Sigmoid colon (tissue), 7 donors: ENCODE data around the gene SCUBE1. TPM values are rescaled to one million over a fixed set of nuclear protein-coding genes. Genes with fewer than 3 reads are reported as not detected.
"Not testable (repeated sequence)": the region's sequence is repeated elsewhere in the genome, so short reads cannot be mapped to it uniquely, and the experiment has no call there.

Source experiments
- DNase-seq: peaks from one replicate; pipeline ENCODE4 v3.0.0-alpha.2; 2019
- H3K27ac ChIP-seq, 4 donors: fragments of 200-600 bp; sonication (generic); one replicate each; pipeline ENCODE4 v1.5.1; 2016 to 2019; ENCODE audit warnings: mild to moderate bottlenecking in 1 of 4
- H3K27me3 ChIP-seq, 3 donors: fragments of 200-600 bp; sonication (generic); one replicate each; pipeline ENCODE4 v1.5.1; 2019; ENCODE audit warnings: mild to moderate bottlenecking in 1 of 3
- H3K36me3 ChIP-seq, 4 donors: fragments of 200-600 bp; sonication (generic); one replicate each; pipeline ENCODE4 v1.5.1; 2016 to 2019
- H3K4me1 ChIP-seq, 4 donors: fragments of 200-600 bp; sonication (generic); one replicate each; pipeline ENCODE4 v1.5.1; 2017 to 2019
- H3K4me3 ChIP-seq, 4 donors: fragments of 200-600 bp; sonication (generic); one replicate each; pipeline ENCODE4 v1.5.1; 2017 to 2019; ENCODE audit warnings: mild to moderate bottlenecking in 2 of 4, moderate library complexity in 1 of 4
- H3K9me3 ChIP-seq, 4 donors: fragments of 200-600 bp in 3 of 4; sonication (generic) in 3 of 4; one replicate each; pipeline versions ENCODE4 v1.5.1 to v1.6.1; 2013 to 2019
- EP300 ChIP-seq, 4 donors: sonication (generic); formaldehyde crosslinking; IDR thresholded peaks; one replicate each; pipeline ENCODE4 v1.6.1; 2017; ENCODE audit warnings: antibody characterized with exemption in 4 of 4
- POLR2A ChIP-seq, 2 donors: fragments of 450-650 bp; IDR thresholded peaks; one replicate each; pipeline ENCODE4 v1.6.1; 2016; ENCODE audit warnings: antibody characterized with exemption in 2 of 2, mild to moderate bottlenecking in 2 of 2, moderate library complexity in 2 of 2
- POLR2AphosphoS5 ChIP-seq, 4 donors: sonication (generic); formaldehyde crosslinking; IDR thresholded peaks; one replicate each; pipeline ENCODE4 v1.6.1; 2017; ENCODE audit warnings: antibody characterized with exemption in 4 of 4
- WGBS, 2 donors: extraction: QIAGEN DNeasy Blood & Tissue Kit; methylation state at CpG; one replicate each; pipeline ENCODE4 v1.1.7; 2013; 5-methylcytosine and 5-hydroxymethylcytosine counted together
- intact Hi-C: fragments of 100-400 bp; cut with DNase I; formaldehyde crosslinking; loops from one replicate; pipeline ENCODE4 v1.15.1; 2023
- polyA plus RNA-seq, 3 donors: library from polyadenylated mRNA; stranded (reverse); fragments of 200-250 nt; gene quantifications; one replicate each; pipeline ENCODE4 v1.2.3, GENCODE V29; 2013
- total RNA-seq, 4 donors: library from RNA; depleted of rRNA; stranded (reverse); fragments of >200 nt; gene quantifications; one replicate each; pipeline ENCODE4 v1.1.0, GENCODE V29; 2016
- TF ChIP-seq, protein P1 (sequence below), 4 experiments: fragments of 450-650 bp in 3 of 4; fragments of 200-600 bp in 1 of 4; IDR thresholded peaks; one replicate each; pipeline ENCODE4 v1.5.1; 2016 to 2019; ENCODE audit warnings: antibody characterized with exemption in 4 of 4, mild to moderate bottlenecking in 3 of 4, moderate library complexity in 2 of 4
- donor health status: healthy with polysubstance abuse.
- donor health status: Bipolar disorder and iron deficiency.
- donor health status: healthy.

The SCUBE1 gene
- total and polyA plus RNA-seq, 7 donors = 0.23 to 1.1 (median 0.55) TPM

DNA sequence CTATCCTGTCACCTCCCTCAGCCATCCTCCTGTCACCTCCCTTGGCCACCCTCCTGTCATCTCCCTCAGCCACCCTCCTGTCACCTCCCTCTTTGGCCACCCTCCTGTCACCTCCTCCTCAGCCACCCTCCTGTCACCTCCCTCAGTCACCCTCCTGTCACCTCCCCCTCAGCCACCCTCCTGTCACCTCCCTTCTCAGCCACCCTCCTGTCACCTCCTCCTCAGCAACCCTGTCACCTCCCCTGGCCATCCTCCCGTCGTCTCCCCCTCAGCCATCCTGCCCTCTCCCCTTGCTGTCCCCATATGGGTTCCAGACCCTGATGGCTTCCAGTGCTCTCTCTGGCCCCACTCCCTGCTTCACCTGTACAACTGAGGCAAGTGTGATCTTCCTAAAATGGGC is 61.8 kb downstream of the SCUBE1 start:
- H3K4me3 ChIP-seq = no peak overlapping the region
- peaks cover 0 to 4% (median 0%) of the 10 kb centered on the region in 3 donors for H3K27me3 ChIP-seq
- 60 to 91% methylated on average over 2 of the region's 2 CpGs for WGBS, 2 donors
- peaks cover 0 to 10% (median 4%) of the 10 kb centered on the region in 4 donors for H3K4me1 ChIP-seq
- DNase-seq = no peak
- intact Hi-C loops = no loop called here
- no peaks in the 10 kb centered on the region for H3K36me3 ChIP-seq
- no peak overlapping the region for H3K27ac ChIP-seq
- H3K9me3 ChIP-seq = no peaks in the 10 kb centered on the region
- TF ChIP-seq EP300 (IDR thresholded peaks at IDR 0.05) (no peak), POLR2AphosphoS5 (IDR thresholded peaks at IDR 0.05) (no peak), POLR2A (IDR thresholded peaks at IDR 0.05) (no peak)
- TF ChIP-seq, protein P1, sequence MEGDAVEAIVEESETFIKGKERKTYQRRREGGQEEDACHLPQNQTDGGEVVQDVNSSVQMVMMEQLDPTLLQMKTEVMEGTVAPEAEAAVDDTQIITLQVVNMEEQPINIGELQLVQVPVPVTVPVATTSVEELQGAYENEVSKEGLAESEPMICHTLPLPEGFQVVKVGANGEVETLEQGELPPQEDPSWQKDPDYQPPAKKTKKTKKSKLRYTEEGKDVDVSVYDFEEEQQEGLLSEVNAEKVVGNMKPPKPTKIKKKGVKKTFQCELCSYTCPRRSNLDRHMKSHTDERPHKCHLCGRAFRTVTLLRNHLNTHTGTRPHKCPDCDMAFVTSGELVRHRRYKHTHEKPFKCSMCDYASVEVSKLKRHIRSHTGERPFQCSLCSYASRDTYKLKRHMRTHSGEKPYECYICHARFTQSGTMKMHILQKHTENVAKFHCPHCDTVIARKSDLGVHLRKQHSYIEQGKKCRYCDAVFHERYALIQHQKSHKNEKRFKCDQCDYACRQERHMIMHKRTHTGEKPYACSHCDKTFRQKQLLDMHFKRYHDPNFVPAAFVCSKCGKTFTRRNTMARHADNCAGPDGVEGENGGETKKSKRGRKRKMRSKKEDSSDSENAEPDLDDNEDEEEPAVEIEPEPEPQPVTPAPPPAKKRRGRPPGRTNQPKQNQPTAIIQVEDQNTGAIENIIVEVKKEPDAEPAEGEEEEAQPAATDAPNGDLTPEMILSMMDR (IDR thresholded peaks at IDR 0.05) = no peak

DNA sequence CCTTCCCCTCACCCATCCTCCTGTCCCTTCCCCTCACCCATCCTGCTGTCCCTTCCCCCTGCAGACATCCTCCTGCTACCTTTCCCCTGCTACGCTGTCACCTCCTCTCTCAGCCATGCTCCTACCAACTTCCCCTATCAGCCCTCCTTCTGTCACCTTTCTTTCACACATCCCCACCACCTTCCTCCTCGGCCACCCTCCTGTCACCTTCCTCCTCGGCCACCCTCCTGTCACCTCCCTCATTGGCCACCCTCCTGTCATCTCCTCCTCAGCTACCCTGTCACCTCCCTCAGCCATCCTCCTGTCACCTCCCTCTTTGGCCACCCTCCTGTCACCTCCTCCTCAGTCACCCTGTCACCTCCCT is 62.7 kb downstream of the SCUBE1 start:
- intact Hi-C loops, H3K4me3 ChIP-seq, H3K27ac ChIP-seq, H3K9me3 ChIP-seq, H3K36me3 ChIP-seq, DNase-seq, H3K27me3 ChIP-seq: not testable (repeated sequence)
- H3K4me1 ChIP-seq = peaks cover 0 to 10% (median 4%) of the 10 kb centered on the region in 4 donors
- WGBS, 2 donors = 67 to 72% methylated on average over 3 of the region's 3 CpGs

DNA sequence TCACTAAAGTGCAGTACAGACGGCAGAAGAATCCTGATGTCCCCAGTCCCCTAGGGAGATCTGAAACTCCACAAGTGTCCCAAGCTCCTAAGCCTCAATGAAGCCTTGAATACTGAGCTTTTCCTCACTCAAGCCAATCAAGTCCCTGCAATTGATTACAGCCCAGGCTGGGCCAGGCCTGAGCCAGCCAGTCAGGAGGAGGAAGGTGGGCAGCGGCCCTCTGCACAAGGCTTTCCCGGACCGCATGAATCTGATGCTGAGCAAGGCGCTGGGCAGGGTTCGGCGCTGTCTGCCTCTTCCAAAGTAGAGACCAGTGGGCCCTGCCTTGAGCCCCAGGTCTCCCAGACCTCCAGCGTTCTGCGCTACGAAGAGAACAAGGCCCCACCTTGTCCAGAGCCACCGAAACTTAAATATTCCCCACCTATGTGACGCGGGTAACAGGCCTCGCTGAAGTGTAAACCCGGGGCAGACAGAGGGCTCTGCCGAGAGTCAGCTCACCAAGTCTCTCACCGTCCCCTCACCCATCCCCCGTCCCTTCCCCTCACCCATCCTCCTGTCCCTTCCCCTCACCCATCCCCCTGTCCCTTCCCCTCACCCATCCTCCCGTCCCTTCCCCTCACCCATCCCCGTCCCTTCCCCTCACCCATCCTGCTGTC is 63.2 kb downstream of the SCUBE1 start:
- Histone ChIP-seq H3K9me3 (no peaks in the 10 kb centered on the region), H3K27ac (no peak overlapping the region), H3K36me3 (no peaks in the 10 kb centered on the region), H3K4me3 (no peak overlapping the region), H3K4me1 (peaks cover 0 to 10% (median 4%) of the 10 kb centered on the region in 4 donors), H3K27me3 (peaks cover 0 to 1% (median 0%) of the 10 kb centered on the region in 3 donors)
- TF ChIP-seq POLR2AphosphoS5 (IDR thresholded peaks at IDR 0.05) (no peak), EP300 (IDR thresholded peaks at IDR 0.05) (no peak), POLR2A (IDR thresholded peaks at IDR 0.05) (no peak)
- TF ChIP-seq, protein P1 (IDR thresholded peaks at IDR 0.05) = no peak
- DNase-seq = no peak
- intact Hi-C loops = no loop called here
- 84 to 86% methylated on average over 20 of the region's 20 CpGs for whole genome bisulfite sequencing, 2 donors

DNA sequence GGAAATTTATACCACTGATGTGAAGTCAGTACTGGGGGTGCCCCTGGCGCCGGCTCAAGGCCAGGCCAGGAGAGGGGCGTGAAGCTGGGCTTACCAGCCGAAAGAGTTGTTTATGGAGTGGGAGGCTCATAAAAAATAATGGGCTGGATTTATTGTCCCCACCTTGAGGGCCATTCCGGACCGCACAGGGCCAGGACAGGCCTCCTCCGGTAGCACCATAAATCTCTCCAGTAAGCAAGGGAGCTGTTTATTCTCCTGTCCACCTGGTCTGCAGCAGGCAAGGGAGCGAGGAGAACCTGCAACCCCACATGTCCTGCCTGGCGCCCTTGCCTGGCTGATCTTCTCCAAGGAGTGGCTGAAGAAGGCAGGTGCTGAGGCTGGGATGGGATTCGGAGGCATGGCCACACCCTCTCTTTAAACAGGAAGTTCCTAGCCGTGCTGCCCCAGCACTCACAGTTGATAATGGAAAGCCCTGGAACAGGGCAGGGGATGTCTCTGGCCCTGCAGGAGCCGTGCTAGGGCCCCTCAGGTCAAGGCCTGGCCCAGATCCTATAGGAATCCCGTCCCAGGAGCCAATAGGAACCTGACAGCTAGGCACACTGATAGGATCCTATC is 65.1 kb downstream of the SCUBE1 start:
- Histone ChIP-seq H3K27me3 (peaks cover 0 to 4% (median 4%) of the 10 kb centered on the region in 3 donors), H3K9me3 (no peaks in the 10 kb centered on the region), H3K36me3 (no peaks in the 10 kb centered on the region), H3K4me3 (no peak overlapping the region), H3K4me1 (peaks cover 0 to 10% (median 4%) of the 10 kb centered on the region in 4 donors), H3K27ac (no peak overlapping the region)
- TF ChIP-seq EP300 (IDR thresholded peaks at IDR 0.05) (no peak), POLR2AphosphoS5 (IDR thresholded peaks at IDR 0.05) (peak in 1 of 4 donors; percentile 21)
- WGBS, 2 donors = 16 to 60% methylated on average over 13 of the region's 13 CpGs
- DNase-seq = no peak
- intact Hi-C loops = no loop called here

DNA sequence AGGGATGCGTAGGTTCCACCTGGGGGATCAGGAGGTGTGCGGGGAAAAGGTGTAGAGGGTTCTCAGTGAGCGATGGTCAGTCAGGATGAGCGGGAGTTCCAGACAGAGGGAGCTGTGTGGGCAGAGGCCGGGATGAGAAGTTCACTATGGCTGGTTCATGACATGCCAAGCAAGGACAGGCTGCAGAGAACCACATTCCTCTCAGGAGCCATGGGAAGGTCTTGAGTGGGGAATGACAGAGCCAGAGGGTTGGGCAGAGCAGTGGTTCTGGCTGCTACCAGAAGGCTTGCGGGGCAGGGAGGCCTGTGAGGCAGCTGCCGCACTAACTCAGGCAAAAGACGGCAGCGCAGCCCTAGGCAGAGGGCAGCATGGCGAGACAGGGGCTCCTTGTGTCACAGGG is 66.1 kb downstream of the SCUBE1 start:
- 96 to 98% methylated on average over 10 of the region's 10 CpGs for WGBS, 2 donors

More for the DNA sequence above, 66.1 kb downstream of the SCUBE1 start:
- intact Hi-C loops = no loop called here
- H3K4me3 ChIP-seq = no peak overlapping the region
- H3K36me3 ChIP-seq = no peaks in the 10 kb centered on the region
- no peak for TF ChIP-seq POLR2AphosphoS5 (IDR thresholded peaks at IDR 0.05)
- no peak for TF ChIP-seq EP300 (IDR thresholded peaks at IDR 0.05)
- TF ChIP-seq, protein P1 (IDR thresholded peaks at IDR 0.05) = no peak
- TF ChIP-seq POLR2A (IDR thresholded peaks at IDR 0.05) = no peak
- no peaks in the 10 kb centered on the region for H3K9me3 ChIP-seq
- H3K4me1 ChIP-seq = peaks cover 0 to 10% (median 4%) of the 10 kb centered on the region in 4 donors
- peaks cover 0 to 4% (median 4%) of the 10 kb centered on the region in 3 donors for H3K27me3 ChIP-seq
- no peak overlapping the region for H3K27ac ChIP-seq
- DNase-seq = no peak
